Glutamatergic neuron (in vitro differentiated cells): Measurements from ENCODE around the gene SPON1. TPM values are rescaled to one million over a fixed set of nuclear protein-coding genes. Genes with fewer than 3 reads are reported as not detected.
A peak's percentile ranks its signal among the peaks of the same experiment; 100 is the strongest.

Experiments
- DNase-seq: peaks from one replicate; pipeline ENCODE4 v3.0.0; 2022
- H3K27ac Mint-ChIP-seq: one replicate; pipeline ENCODE4 v1.8.0; 2020; ENCODE audit warnings: mild to moderate bottlenecking, mixed read lengths, inconsistent platforms; ENCODE audit not compliant: unreplicated experiment
- H3K27me3 Mint-ChIP-seq: one replicate; pipeline ENCODE4 v1.8.0; 2020; ENCODE audit warnings: mild to moderate bottlenecking, moderate library complexity, mixed read lengths, inconsistent platforms; ENCODE audit not compliant: unreplicated experiment
- H3K36me3 Mint-ChIP-seq: one replicate; pipeline ENCODE4 v1.8.0; 2020; ENCODE audit warnings: mild to moderate bottlenecking, mixed read lengths, inconsistent platforms; ENCODE audit not compliant: unreplicated experiment
- H3K4me1 Mint-ChIP-seq: one replicate; pipeline ENCODE4 v1.8.0; 2020; ENCODE audit warnings: mild to moderate bottlenecking, low read depth, mixed read lengths, inconsistent platforms; ENCODE audit not compliant: unreplicated experiment
- H3K4me3 Mint-ChIP-seq: one replicate; pipeline ENCODE4 v1.8.0; 2020; ENCODE audit warnings: mild to moderate bottlenecking, mixed read lengths, inconsistent platforms; ENCODE audit not compliant: unreplicated experiment
- H3K9me3 Mint-ChIP-seq: one replicate; pipeline ENCODE4 v1.8.0; 2020; ENCODE audit warnings: mild to moderate bottlenecking, moderate library complexity, mixed read lengths, inconsistent platforms; ENCODE audit not compliant: unreplicated experiment
- CTCF ChIP-seq: fragments of 200-600 bp; sonication (generic); IDR thresholded peaks from one replicate; pipeline ENCODE4 v1.5.0; 2021; ENCODE audit not compliant: partially characterized antibody, unreplicated experiment
- total RNA-seq: library from RNA; stranded (reverse); fragmentation: NEBNext Ultra II Directional; extraction: Animal tissue kit (Norgen Biotek cat#: 25700); gene quantifications from one replicate; pipeline ENCODE4 v1.2.1, GENCODE V29; 2021; ENCODE audit not compliant: unreplicated experiment

SPON1 gene
- total RNA-seq, 1 donor from 2014 or later, result 0.81 TPM

GRCh38 chr11:13962198-13962561 is 343 bp upstream of the SPON1 start:
- H3K27ac Mint-ChIP-seq, result no peak overlapping the region
- H3K9me3 Mint-ChIP-seq, result peaks cover 2% of the 10 kb centered on the region
- H3K36me3 Mint-ChIP-seq, result no peaks in the 10 kb centered on the region
- peaks cover 2% of the 10 kb centered on the region for H3K4me1 Mint-ChIP-seq
- peak overlapping the region; percentile 87 for H3K4me3 Mint-ChIP-seq
- no peak for DNase-seq
- peaks cover 26% of the 10 kb centered on the region for H3K27me3 Mint-ChIP-seq
- no peak for TF ChIP-seq CTCF

DNA sequence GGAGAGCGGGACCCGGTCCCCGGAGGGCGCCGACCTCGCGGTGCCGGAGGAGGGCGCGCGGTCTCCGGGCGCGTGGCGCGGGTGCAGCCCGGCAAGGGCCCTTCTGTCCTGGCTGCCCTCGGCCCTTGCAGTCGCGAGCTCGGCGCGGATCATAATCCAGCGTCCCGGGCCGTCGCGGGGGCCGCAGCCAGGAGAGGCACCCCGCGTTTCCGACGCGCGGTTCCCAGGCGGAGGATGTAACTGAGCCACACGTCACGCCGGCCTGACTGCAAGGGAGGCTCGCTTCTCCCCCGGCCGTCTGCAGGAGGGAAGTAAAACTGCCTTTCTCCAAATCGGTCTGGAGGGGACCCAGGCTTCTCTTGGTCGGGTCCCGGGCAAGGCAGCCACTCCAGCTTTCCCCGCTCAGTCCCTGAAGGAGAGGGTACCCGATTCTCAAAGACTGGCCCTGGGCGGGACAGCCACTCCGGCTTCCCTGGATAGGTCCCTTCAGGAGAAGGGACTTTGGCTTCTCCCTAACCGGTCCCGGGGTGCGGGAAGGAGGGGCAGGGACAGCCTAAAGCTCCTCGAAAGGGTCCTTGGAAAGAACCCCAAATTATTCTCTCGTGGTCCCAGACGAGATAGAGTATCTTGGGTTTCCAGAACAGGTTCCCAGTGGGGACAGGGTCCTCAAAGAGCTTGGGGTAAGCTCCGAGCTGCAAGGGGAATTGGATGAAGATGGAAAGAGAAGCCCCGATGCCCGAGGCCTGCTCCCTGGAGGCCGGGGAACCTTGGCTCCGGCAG is 836 bp downstream of the SPON1 start:
- no peak overlapping the region for H3K27ac Mint-ChIP-seq
- H3K36me3 Mint-ChIP-seq, result no peaks in the 10 kb centered on the region
- peaks cover 26% of the 10 kb centered on the region for H3K27me3 Mint-ChIP-seq
- H3K4me3 Mint-ChIP-seq, result peak overlapping the region; percentile 82
- DNase-seq, result peak; percentile 36
- peaks cover 2% of the 10 kb centered on the region for H3K9me3 Mint-ChIP-seq
- peaks cover 2% of the 10 kb centered on the region for H3K4me1 Mint-ChIP-seq
- TF ChIP-seq CTCF, result no peak

DNA sequence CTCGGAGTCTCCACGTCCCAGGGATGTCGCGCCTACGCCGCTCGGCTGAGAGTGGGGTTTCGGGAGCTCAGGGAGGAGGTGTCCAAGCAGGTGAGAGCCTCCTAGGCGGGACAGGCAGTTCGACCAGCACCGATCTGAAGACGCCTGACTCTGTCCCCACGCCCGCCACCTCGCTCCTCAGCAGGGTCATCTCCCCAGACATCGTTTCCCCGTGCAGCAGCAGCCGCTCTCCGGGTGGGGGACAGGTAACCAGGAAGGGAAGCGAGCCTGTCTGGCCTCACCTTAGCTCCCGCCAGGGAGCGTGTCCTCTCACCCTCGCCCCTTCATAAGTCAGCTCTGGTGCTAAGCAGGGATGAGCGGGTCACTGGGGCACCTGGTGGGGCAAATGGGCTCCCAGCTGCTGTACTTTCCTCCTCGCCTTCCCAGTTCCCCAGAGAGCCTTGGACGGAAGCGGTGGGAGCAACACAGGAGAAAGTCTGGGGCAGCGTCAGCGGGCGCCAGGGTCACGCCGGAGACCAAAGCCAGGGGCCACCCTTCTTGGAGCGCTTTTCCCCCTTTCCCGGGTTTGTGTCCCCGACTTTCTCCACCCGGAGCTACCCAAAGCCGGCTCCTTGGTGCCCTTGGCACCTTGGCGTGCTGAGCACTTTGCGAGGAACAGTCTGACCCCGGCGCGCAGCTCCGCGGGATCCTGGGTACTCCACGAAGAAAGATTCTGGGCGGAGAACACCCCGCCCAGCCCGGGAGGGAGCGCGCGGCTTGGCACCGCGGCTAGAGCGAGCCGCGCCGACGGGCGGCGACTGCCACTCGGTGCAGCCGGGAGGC is 1.6 kb downstream of the SPON1 start:
- peak; percentile 25 for DNase-seq
- Mint-ChIP-seq H3K36me3 (no peaks in the 10 kb centered on the region), H3K4me1 (peaks cover 2% of the 10 kb centered on the region), H3K4me3 (peak overlapping the region; percentile 82), H3K9me3 (peaks cover 2% of the 10 kb centered on the region), H3K27ac (no peak overlapping the region), H3K27me3 (peaks cover 24% of the 10 kb centered on the region)
- TF ChIP-seq CTCF, result no peak

GRCh38 chr11:13964771-13965074 is 2.2 kb downstream of the SPON1 start:
- DNase-seq, result no peak
- H3K4me1 Mint-ChIP-seq, result peaks cover 2% of the 10 kb centered on the region
- H3K27ac Mint-ChIP-seq, result no peak overlapping the region
- no peak for TF ChIP-seq CTCF
- H3K9me3 Mint-ChIP-seq, result peaks cover 2% of the 10 kb centered on the region
- H3K36me3 Mint-ChIP-seq, result no peaks in the 10 kb centered on the region
- H3K4me3 Mint-ChIP-seq, result peak overlapping the region; percentile 38
- H3K27me3 Mint-ChIP-seq, result peaks cover 23% of the 10 kb centered on the region

GRCh38 chr11:13965337-13965736 is 2.8 kb downstream of the SPON1 start:
- H3K9me3 Mint-ChIP-seq, result peaks cover 2% of the 10 kb centered on the region

More at GRCh38 chr11:13965337-13965736, 2.8 kb downstream of the SPON1 start:
- no peak for TF ChIP-seq CTCF
- Mint-ChIP-seq H3K4me3 (no peak overlapping the region), H3K4me1 (peaks cover 2% of the 10 kb centered on the region), H3K27ac (no peak overlapping the region), H3K27me3 (peaks cover 21% of the 10 kb centered on the region), H3K36me3 (no peaks in the 10 kb centered on the region)
- DNase-seq, result no peak
